Psoas muscle (tissue), 8 donors: ENCODE data around the gene SSTR3. TPM values are rescaled to one million over a fixed set of nuclear protein-coding genes. Genes with fewer than 3 reads are reported as not detected.
"Not testable (repeated sequence)": the region's sequence is repeated elsewhere in the genome, so short reads cannot be mapped to it uniquely, and the experiment has no call there.

Experiments used
- ATAC-seq, 4 donors: fragments of 200-7000 bp; cut with Tn5 transposase; one replicate each; pipeline ENCODE4 v1.9.1; 2020; ENCODE audit warnings: moderate library complexity in 3 of 4, mild to moderate bottlenecking in 2 of 4
- DNase-seq, 2 donors: peaks; one replicate each; pipeline ENCODE4 v3.0.0-alpha.2; 2020
- H3K27ac ChIP-seq: fragments of 200-600 bp; one replicate; pipeline ENCODE4 v1.8.0; 2022
- H3K27me3 ChIP-seq, 3 donors: fragments of 200-600 bp in 1 of 3; one replicate each; pipeline versions ENCODE4 v1.6.1 to v1.8.0; 2013 to 2022; ENCODE audit warnings: low read length in 2 of 3, mild to moderate bottlenecking in 2 of 3, moderate library complexity in 1 of 3; ENCODE audit not compliant: insufficient read depth in 3 of 3
- H3K36me3 ChIP-seq, 2 donors: fragments of 200-600 bp in 1 of 2; one replicate each; pipeline versions ENCODE4 v1.6.1 to v1.8.0; 2013 to 2022; ENCODE audit warnings: low read depth in 1 of 2, mild to moderate bottlenecking in 1 of 2, moderate library complexity in 1 of 2; ENCODE audit not compliant: insufficient read depth in 1 of 2
- H3K4me1 ChIP-seq: fragments of 200-600 bp; one replicate; pipeline ENCODE4 v1.8.0; 2022
- H3K4me3 ChIP-seq: fragments of 200-600 bp; one replicate; pipeline ENCODE4 v1.8.0; 2022; ENCODE audit warnings: mild to moderate bottlenecking
- H3K9me3 ChIP-seq: fragments of 200-600 bp; one replicate; pipeline ENCODE4 v1.8.0; 2022
- WGBS, 3 donors: extraction: QIAGEN DNeasy Blood & Tissue Kit; methylation state at CpG; one replicate each; pipeline versions ENCODE4 v1.1.6 to v1.1.7; 2013; 5-methylcytosine and 5-hydroxymethylcytosine counted together
- intact Hi-C, 2 donors: fragments of 100-400 bp; cut with DNase I; formaldehyde crosslinking; loops; one replicate each; pipeline versions ENCODE4 v1.11.0 to v1.14.2; 2022
- polyA plus RNA-seq, 3 donors: library from polyadenylated mRNA; stranded (reverse); fragments of 200-250 nt; gene quantifications; one replicate each; pipeline ENCODE4 v1.2.3, GENCODE V29; 2013
- total RNA-seq, 4 donors: library from RNA; stranded (reverse); fragmentation: NEBNext Ultra II Directional in 2 of 4; extraction: Animal tissue kit (Norgen Biotek cat#: 25700) in 2 of 4; gene quantifications; one replicate each; pipeline versions ENCODE4 v1.2.1 to v1.2.4, GENCODE V29; 2021 to 2023
- TF ChIP-seq, protein P1 (sequence below): fragments of 200-600 bp; IDR thresholded peaks from one replicate; pipeline ENCODE4 v1.8.0; 2022; ENCODE audit warnings: antibody characterized with exemption
- donor health status: healthy with polysubstance abuse.
- donor health status: DM: no; HTN: no; CAD: no; lungs with moderate emphysema.
- donor health status: Bipolar disorder and iron deficiency.
- donor health status: healthy.
- donor health status: DM: yes; HTN: yes; CAD: no.
- donor health status: DM: no; HTN: no; CAD: no.
- donor health status: DM: no; HTN: no; CAD: no.
- donor health status: DM: yes; HTN: yes; CAD: no.

SSTR3 gene
- total and polyA plus RNA-seq, 7 donors: 0.01 TPM; not detected in 6

DNA sequence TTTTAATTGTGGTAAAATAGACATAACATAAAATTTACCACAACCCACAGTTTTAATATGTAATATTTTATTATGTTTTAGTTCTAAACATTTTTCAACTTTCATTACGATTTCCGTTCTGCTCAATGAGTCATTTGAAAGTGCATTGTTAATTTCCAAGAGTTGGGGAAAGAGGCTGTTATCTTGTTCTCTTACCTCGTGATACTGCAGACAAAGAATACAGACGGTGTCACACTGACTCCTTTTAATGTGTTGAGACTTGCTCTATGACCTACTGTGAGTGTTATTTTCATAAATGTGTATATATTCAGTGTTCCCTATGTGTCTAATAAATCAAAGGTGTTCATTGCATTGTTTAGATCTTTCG, 42.6 kb upstream of the SSTR3 start:
- no peaks in the 10 kb centered on the region for H3K36me3 ChIP-seq
- H3K4me1 ChIP-seq: no peaks in the 10 kb centered on the region
- no peak overlapping the region for H3K27ac ChIP-seq
- no peak overlapping the region for H3K4me3 ChIP-seq
- ATAC-seq (no peak), DNase-seq (no peak)
- H3K9me3 ChIP-seq: no peaks in the 10 kb centered on the region
- 68 to 72% (median 72%) methylated on average over 5 of the region's 5 CpGs for WGBS, 3 donors
- peaks cover 5 to 66% (median 7%) of the 10 kb centered on the region in 3 donors for H3K27me3 ChIP-seq
- TF ChIP-seq, protein P1, sequence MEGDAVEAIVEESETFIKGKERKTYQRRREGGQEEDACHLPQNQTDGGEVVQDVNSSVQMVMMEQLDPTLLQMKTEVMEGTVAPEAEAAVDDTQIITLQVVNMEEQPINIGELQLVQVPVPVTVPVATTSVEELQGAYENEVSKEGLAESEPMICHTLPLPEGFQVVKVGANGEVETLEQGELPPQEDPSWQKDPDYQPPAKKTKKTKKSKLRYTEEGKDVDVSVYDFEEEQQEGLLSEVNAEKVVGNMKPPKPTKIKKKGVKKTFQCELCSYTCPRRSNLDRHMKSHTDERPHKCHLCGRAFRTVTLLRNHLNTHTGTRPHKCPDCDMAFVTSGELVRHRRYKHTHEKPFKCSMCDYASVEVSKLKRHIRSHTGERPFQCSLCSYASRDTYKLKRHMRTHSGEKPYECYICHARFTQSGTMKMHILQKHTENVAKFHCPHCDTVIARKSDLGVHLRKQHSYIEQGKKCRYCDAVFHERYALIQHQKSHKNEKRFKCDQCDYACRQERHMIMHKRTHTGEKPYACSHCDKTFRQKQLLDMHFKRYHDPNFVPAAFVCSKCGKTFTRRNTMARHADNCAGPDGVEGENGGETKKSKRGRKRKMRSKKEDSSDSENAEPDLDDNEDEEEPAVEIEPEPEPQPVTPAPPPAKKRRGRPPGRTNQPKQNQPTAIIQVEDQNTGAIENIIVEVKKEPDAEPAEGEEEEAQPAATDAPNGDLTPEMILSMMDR: no peak
- intact Hi-C loops: no loop called here

DNA sequence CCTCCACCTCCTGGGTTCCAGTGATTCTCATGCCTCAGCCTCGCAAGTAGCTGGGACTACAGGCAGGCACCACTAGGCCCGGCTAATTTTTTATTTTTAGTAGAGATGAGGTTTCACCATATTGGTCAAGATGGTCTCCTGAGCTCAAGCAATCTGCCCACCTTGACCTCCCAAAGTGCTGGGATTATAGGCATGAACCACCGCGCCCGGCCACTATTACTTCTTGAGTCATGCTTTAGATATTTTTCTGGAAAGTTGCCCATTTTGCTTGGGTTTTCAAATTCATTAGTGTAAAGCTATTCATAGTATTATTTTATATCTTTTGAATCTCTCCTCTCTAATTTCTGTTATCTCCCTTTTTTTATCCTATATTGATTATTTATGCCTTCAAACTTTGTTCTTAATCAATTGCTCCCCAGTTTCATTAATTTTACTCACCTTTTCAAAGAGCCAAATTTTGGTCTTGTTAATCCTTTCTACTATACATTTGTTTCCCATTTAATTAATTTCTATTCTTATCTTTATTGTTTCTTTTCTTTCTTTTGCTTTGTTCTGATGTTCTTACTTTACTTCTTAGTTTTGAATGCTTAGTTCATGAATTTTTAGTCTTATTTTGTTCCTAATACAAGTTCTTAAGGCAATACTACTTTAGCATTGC, 42.1 kb upstream of the SSTR3 start:
- Histone ChIP-seq H3K4me1 (no peaks in the 10 kb centered on the region), H3K27ac (no peak overlapping the region), H3K27me3 (peaks cover 5 to 64% (median 7%) of the 10 kb centered on the region in 3 donors), H3K4me3 (no peak overlapping the region), H3K9me3 (no peaks in the 10 kb centered on the region), H3K36me3 (no peaks in the 10 kb centered on the region)
- intact Hi-C loops: no loop called here
- DNase-seq (no peak), ATAC-seq (no peak)
- WGBS, 3 donors: 66 to 68% (median 67%) methylated on average over 5 of the region's 5 CpGs
- TF ChIP-seq, protein P1: no peak

DNA sequence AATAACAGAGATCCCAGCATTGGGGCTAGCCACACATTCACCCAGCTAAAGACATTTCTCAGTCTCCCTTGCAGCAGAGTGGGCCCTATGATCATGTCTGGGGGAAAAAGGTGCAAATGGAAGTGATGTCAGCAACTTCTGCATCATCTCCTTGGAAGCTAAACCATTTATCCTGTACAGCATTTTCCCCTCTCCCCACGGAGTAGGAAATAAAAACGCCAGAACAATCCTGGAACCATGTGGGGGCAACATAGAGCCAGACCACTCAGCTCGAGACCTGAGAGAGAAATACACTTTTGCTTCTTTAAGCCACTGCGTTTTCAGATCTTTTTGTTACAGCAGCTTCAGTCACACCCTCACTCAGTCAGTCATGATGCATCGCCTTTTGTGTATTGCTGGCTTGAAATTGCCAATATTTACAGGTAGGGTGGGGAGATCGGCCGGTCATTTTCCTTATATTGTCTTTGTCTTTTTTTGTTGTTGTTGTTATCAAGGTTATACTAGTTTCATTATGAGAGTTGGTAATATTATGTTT, 40.9 kb upstream of the SSTR3 start:
- intact Hi-C loops: no loop called here
- Histone ChIP-seq H3K4me1 (no peaks in the 10 kb centered on the region), H3K36me3 (no peaks in the 10 kb centered on the region), H3K9me3 (no peaks in the 10 kb centered on the region), H3K4me3 (no peak overlapping the region), H3K27ac (no peak overlapping the region), H3K27me3 (peaks cover under 1 to 55% (median 7%) of the 10 kb centered on the region in 3 donors)
- no peak for ATAC-seq
- TF ChIP-seq, protein P1: no peak
- no peak for DNase-seq
- WGBS, 3 donors: 41 to 48% (median 43%) methylated on average over 7 of the region's 7 CpGs

DNA sequence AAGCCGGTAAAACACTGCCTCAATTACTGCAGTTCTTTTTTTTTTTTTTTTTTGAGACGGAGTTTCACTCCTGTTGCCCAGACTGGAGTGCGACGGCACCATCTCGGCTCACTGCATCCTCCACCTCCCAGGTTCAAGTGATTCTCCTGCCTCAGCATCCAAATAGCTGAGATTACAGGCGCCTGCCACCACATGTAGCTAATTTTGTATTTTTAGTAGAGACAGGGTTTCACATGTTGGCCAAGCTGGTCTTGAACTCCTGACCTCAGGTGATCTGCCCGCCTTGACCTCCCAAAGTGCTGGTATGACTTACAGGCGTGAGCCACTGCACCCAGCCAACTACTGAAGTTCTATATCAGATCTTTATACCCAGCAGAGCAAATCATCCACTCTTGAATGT, 39.6 kb upstream of the SSTR3 start:
- H3K27ac ChIP-seq, ATAC-seq, H3K4me3 ChIP-seq, DNase-seq, intact Hi-C loops, H3K36me3 ChIP-seq, H3K4me1 ChIP-seq, H3K9me3 ChIP-seq: not testable (repeated sequence)
- WGBS, 3 donors: 74 to 83% (median 75%) methylated on average over 7 to 8 of the region's 8 CpGs
- peaks cover 1 to 42% (median 2%) of the 10 kb centered on the region in 3 donors for H3K27me3 ChIP-seq

DNA sequence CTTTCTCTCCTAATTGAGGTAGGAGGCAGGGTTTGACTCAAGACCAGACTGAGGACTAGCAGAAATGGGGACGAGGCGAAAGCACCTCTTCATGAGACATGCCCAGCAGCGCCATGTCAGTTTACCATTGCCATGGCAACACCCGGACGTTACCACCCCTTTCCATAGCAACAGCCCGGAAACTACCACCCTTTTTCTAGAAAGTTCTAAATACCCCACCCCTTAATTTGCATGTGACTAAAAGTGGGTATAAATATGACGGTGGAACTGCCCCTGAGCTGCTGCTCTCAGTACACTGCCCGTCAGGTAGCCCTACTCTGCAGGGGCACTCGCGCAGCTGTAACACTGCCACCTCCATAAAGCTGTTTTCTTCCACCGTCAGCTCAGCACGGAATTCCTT, 37.7 kb upstream of the SSTR3 start:
- TF ChIP-seq, protein P1: no peak
- intact Hi-C loops: no loop called here
- WGBS, 3 donors: 67 to 71% (median 69%) methylated on average over 12 of the region's 12 CpGs
- ATAC-seq (no peak), DNase-seq (no peak)
- no peaks in the 10 kb centered on the region for H3K4me1 ChIP-seq
- no peak overlapping the region for H3K4me3 ChIP-seq
- no peaks in the 10 kb centered on the region for H3K9me3 ChIP-seq
- no peak overlapping the region for H3K27ac ChIP-seq
- peaks cover 0 to 26% (median 2%) of the 10 kb centered on the region in 3 donors for H3K27me3 ChIP-seq
- no peaks in the 10 kb centered on the region for H3K36me3 ChIP-seq
